HG03432 (cell line): ENCODE data around the gene GBP6.
"Not testable (repeated sequence)": the region's sequence is repeated elsewhere in the genome, so short reads cannot be mapped to it uniquely, and the experiment has no call there.

Experiments
- ATAC-seq: cut with Tn5 transposase; IDR thresholded peaks from one replicate; pipeline ENCODE4 v1.9.1; 2021; ENCODE audit warnings: mild to moderate bottlenecking, moderate library complexity; ENCODE audit not compliant: unreplicated experiment

GBP6 gene

GRCh38 chr1:89364954-89365550 is 1.2 kb downstream of the GBP6 start:
- no peak for ATAC-seq

DNA sequence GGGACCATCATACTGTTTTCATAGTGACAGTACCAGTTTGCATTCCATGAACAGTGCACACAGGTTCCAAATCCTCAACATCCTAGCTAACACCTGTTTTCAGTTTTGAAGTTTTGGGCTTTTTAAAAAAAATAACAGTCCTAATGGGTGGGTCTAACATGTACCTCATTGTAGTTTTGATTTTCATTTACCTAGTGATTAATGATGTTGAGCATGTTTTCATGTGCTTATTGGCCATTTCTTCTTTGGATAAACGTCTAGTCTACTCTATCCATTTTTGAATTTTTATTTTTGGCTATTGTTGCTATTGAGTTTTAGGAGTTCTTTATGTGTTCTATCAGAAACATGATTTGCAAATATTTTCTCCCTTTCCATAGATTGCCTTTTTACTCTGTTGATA is 3.4 kb downstream of the GBP6 start:
- ATAC-seq: no peak

DNA sequence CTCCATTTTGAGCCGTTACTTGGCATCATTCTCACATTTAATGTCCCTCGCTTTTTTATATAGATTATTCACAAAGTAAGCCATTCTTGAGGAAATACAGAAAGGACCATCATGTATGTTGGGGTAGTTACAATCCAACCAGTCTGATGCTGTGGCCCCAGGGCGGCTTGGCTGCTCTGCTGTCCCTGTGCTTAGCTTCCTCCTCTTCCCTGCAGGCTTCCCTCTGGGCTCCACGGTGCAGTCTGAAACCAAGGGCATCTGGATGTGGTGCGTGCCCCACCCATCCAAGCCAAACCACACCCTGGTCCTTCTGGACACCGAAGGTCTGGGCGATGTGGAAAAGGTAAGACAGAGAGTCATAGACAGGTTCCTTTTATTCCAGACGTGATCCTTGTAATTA is 5.5 kb downstream of the GBP6 start:
- ATAC-seq: no peak

- not testable (repeated sequence) for ATAC-seq
Measured at GRCh38 chr1:89373810-89374209, 10.0 kb downstream of the GBP6 start.

DNA sequence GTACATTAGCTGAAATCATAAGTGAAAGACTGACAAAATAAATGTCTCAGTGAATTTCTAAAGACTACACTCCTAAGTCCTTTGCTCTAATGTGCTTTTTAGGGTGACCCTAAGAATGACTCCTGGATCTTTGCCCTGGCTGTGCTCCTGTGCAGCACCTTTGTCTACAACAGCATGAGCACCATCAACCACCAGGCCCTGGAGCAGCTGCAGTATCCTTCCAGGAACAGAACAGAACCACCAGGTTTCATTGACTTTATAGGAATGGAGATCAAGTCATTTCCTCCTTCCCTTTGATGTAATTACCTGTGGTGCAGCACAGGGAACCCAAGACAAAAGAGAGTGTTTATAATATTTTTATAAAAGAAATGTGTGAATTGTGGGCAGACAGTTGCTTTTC is 14.1 kb downstream of the GBP6 start:
- ATAC-seq: no peak

DNA sequence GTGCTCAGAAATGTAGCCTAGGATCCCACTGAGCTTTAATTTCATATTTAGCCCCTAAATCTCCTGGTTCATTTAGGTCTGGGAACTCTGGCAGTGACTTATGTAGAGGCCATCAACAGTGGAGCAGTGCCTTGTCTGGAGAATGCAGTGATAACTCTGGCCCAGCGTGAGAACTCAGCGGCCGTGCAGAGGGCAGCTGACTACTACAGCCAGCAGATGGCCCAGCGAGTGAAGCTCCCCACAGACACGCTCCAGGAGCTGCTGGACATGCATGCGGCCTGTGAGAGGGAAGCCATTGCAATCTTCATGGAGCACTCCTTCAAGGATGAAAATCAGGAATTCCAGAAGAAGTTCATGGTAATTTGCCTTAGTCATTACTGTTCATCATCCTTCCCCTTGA is 17.8 kb downstream of the GBP6 start:
- no peak for ATAC-seq

- ATAC-seq: no peak
Measured at GRCh38 chr1:89382479-89382878, 18.6 kb downstream of the GBP6 start.

DNA sequence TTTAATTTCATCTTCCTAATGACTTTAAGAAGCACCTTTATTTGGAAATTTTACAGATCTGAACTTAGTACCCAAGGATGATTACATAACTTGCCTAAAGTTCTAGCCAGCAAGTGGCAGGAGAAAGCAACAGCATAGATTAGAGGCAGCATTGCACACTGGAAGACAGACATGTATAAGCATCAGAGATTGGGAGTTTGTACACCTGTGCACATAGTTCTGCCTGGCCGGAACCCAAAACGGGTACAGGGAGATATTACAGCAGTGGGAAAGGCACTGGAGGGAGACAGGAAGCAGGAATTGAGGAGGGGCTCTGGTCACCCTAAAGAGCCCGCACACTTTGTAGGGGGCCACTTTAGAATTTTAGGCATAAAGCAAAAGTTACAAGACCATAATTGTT is 19.3 kb downstream of the GBP6 start:
- no peak for ATAC-seq

DNA sequence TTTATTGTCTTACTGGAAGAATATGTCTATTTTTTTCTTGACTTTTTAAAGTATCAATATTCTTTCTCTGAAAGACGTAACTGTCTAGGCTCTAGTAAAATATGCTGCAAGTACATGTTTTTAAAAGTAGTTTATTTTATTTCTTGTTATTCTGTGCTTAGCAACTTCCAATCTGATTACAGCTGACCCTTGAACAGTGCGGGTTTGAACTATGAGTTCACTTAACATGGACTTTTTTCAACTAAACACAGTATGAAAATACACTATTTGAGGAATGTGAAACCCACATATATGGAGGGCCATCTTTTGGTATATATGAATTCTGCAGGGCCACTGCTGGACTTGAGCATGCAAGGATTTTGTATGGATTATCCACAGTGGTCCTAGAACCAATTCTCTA is 26.8 kb downstream of the GBP6 start:
- ATAC-seq: no peak

DNA sequence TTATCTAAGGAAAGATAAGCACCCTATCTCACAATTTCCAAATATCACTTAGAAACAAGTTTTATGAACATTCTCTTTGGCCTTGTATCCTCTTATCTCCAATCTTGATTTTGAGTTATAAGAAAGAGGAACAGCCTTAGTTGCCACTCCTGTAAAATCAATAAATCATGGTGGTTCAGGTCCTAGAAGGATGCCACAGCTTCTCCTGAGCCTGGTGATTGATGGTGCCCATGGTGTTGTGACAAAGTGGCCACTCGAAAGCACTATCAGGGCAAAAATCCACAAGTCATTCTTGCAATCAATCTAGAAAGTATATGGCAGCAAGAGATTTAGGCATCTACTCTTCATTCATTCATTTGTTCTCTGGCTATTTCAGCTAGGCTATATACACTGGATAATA is 27.8 kb downstream of the GBP6 start:
- ATAC-seq: no peak

- ATAC-seq: no peak
Measured at GRCh38 chr1:89394851-89395250, 31.0 kb downstream of the GBP6 start.

DNA sequence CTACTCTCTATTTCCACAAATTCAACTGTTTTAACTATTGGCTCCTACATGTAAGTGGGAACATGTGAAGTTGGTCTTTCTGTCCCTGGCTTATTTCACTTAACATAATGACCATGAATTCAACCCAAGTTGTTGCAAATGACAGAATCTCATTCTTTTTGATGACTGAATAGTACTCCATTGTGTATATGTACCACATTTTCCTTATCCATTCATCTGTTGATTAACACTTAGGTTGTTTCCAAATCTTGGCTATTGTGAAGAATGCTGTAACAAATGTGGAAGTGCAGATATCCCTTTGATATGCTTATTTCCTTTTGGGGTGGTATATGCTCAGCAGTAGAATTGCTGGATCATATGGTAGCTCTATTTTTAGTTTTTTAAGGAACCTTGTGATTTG is 33.0 kb downstream of the GBP6 start:
- no peak for ATAC-seq

DNA sequence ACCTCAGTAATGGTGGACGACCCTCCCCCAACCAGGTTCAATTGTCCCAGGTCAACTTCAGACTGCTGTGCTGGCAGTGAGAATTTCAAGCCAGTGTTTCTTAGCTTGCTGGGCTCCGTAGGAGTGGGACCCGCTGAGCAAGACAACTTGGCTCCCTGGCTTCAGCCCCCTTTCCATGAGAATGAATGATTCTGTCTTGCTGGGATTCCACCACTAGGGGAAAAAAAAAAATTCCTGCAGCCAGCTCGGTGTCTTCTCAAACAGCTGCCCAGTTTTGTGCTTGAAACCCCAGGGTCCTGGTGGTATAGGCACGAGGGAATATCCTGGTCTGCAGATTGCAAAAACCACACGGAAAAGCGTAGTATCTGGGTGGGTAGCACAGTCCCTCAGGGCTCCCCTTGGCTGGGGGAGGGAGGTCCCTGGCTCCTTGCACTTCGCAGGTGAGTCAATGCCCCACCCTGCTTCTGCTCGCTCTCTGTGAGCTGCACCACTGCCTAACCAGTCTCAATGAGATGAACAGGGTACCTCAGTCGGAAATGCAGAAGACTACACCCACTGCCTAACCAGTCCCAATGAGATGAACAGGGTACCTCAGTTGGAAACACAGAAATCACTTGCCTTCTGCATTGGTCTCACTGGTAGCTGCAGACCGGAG is 41.5 kb downstream of the GBP6 start:
- ATAC-seq: no peak

DNA sequence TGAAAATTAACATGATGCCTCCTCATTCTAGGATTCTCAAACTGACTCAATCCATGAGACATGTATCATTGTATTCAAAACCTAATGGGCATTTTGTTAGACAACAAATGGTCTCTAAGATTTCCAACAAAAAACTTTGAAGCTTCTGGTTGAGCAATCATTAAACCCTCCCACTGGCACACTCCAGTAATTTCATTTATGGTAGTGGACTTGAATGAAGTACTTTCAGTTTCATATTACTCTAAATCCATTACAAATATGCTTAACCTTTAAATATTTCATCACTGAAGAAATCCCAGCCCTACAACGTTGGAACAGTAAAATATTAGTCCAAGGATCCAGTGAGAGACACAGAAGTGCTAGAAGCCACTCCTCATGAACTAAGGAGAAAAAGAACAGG is 43.5 kb downstream of the GBP6 start:
- ATAC-seq: no peak

DNA sequence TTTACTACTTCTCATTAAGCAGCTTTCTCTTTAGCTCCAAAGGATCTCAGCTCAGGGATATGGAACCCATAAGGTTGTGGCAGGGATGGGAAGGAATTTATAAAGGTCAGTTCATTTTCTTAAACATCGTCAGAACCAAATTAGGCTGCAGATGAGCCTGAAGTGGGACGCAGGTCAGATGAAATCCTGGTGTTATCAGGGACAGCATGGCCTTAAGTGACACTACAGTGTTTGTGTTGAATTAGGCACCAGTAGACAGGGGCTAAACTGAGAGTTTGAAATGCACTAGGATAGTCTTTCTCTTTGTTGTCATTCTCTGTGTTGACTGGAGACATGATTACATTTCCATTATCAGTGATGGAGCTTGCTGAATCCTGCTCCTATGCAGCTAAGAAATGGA is 43.9 kb downstream of the GBP6 start:
- not testable (repeated sequence) for ATAC-seq

GRCh38 chr1:89425056-89425455 is 61.2 kb downstream of the GBP6 start:
- no peak for ATAC-seq

GRCh38 chr1:89429062-89429461 is 65.2 kb downstream of the GBP6 start:
- no peak for ATAC-seq

- not testable (repeated sequence) for ATAC-seq
Measured at GRCh38 chr1:89429681-89430080, 65.8 kb downstream of the GBP6 start.

DNA sequence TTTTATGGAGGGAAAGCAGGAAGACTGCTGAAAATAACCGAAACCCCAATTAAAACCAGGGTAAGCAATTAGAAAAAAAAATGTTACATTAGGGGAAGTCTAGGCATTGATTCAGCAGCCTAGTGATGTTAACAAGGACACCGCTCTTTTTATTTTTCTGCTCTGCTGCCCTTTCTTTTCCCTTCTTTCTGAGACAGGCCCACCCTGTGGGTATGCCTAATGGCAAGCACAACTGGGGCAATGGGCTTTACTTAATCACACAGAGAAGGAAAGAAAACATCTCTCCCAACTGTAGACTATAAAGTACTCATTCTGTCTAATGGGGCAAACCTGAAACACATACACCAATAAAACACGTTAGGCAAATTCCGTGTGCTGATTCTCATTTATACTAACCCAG is 69.6 kb downstream of the GBP6 start:
- no peak for ATAC-seq

DNA sequence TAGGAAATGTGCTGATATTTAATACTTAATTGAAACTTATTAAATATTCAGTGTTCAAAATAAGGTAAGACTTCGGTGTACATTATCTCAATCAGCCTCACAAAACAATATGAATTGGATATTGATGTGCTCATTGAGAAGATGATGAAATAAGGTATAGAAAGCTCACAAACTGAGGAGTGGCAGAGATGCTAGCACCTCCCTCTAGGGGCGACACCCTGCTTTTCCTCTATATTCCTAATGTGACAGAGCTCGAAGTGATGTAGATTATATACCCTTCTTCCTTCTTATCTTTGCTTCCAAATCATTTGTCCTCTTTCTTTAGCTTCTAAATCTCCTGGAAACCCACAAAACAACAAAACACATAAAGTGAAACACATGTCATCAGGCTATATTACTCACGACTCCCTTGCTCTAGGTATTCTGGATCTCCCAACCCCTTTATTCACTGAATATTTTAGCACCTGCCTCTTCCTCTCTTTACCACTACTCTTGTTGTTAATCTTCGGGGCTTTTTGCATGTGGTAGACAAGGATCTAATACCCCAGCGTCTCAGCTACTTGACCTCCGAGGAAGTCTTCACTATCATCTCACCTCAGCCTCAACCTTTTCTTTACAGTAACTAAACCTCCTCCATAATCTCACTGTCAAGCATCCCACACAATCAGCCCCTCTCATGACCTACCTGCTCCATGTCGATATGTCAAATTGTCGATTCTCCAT is 70.4 kb downstream of the GBP6 start:
- ATAC-seq: not testable (repeated sequence)
